ENCODE measurements around the gene RAF1.

GRCh38 chr3:12611117-12611516, 52.8 kb downstream of the RAF1 start:
- no peak for TF ChIP-seq POLR2A (IDR thresholded peaks at IDR 0.05)
- TF ChIP-seq, protein P1, sequence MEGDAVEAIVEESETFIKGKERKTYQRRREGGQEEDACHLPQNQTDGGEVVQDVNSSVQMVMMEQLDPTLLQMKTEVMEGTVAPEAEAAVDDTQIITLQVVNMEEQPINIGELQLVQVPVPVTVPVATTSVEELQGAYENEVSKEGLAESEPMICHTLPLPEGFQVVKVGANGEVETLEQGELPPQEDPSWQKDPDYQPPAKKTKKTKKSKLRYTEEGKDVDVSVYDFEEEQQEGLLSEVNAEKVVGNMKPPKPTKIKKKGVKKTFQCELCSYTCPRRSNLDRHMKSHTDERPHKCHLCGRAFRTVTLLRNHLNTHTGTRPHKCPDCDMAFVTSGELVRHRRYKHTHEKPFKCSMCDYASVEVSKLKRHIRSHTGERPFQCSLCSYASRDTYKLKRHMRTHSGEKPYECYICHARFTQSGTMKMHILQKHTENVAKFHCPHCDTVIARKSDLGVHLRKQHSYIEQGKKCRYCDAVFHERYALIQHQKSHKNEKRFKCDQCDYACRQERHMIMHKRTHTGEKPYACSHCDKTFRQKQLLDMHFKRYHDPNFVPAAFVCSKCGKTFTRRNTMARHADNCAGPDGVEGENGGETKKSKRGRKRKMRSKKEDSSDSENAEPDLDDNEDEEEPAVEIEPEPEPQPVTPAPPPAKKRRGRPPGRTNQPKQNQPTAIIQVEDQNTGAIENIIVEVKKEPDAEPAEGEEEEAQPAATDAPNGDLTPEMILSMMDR (IDR thresholded peaks at IDR 0.05) = no peak

Data from tibial nerve (tissue), 3 donors.